Vagina (tissue), 2 donors: Measurements from ENCODE around the gene GNG2.

Experiments
- POLR2A ChIP-seq, 2 donors: fragments of 450-650 bp; IDR thresholded peaks; one replicate each; pipeline ENCODE4 v1.6.1; 2017; ENCODE audit warnings: antibody characterized with exemption in 2 of 2, mild to moderate bottlenecking in 2 of 2, moderate library complexity in 2 of 2
- POLR2AphosphoS5 ChIP-seq, 2 donors: sonication (generic); formaldehyde crosslinking; IDR thresholded peaks; one replicate each; pipeline ENCODE4 v1.9.0; 2017; ENCODE audit warnings: antibody characterized with exemption in 2 of 2, mild to moderate bottlenecking in 2 of 2, low read depth in 1 of 2; ENCODE audit not compliant: insufficient read depth in 1 of 2
- TF ChIP-seq, protein P1 (sequence below), 3 experiments: fragments of 450-650 bp in 2 of 3; fragments of 200-600 bp in 1 of 3; sonication (generic) in 1 of 3; IDR thresholded peaks; one replicate each; pipeline ENCODE4 v1.5.1; 2017 to 2019; ENCODE audit warnings: antibody characterized with exemption in 3 of 3, mild to moderate bottlenecking in 2 of 3, moderate library complexity in 2 of 3

DNA sequence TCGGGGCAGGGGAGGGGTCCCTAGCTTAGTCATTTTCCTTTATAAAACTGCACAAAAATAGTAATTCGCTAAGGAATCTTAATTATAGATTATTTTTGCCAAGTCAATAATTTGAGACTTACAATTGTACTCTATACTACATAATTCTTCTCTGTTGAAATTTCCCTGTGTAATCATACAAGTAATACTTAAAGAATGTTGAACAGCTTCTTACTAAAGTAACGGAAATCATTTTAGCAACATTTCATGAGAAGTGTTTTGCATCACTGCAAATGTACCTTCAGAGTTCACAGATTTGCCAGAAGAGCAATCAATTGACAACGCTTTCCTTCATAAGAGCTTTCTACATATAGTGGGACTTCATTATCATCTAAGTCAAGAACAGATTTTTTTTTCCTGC is 7.9 kb upstream of the GNG2 start:
- TF ChIP-seq POLR2A (IDR thresholded peaks at IDR 0.05): no peak
- TF ChIP-seq POLR2AphosphoS5 (IDR thresholded peaks at IDR 0.05; ENCODE audit: insufficient read depth in 1 of 2, low read depth in 1 of 2): no peak
- TF ChIP-seq, protein P1, sequence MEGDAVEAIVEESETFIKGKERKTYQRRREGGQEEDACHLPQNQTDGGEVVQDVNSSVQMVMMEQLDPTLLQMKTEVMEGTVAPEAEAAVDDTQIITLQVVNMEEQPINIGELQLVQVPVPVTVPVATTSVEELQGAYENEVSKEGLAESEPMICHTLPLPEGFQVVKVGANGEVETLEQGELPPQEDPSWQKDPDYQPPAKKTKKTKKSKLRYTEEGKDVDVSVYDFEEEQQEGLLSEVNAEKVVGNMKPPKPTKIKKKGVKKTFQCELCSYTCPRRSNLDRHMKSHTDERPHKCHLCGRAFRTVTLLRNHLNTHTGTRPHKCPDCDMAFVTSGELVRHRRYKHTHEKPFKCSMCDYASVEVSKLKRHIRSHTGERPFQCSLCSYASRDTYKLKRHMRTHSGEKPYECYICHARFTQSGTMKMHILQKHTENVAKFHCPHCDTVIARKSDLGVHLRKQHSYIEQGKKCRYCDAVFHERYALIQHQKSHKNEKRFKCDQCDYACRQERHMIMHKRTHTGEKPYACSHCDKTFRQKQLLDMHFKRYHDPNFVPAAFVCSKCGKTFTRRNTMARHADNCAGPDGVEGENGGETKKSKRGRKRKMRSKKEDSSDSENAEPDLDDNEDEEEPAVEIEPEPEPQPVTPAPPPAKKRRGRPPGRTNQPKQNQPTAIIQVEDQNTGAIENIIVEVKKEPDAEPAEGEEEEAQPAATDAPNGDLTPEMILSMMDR (IDR thresholded peaks at IDR 0.05): no peak
